ENCODE results near the gene CALML4.
"Not testable (repeated sequence)": the region's sequence is repeated elsewhere in the genome, so short reads cannot be mapped to it uniquely, and the experiment has no call there.

CALML4 gene

DNA sequence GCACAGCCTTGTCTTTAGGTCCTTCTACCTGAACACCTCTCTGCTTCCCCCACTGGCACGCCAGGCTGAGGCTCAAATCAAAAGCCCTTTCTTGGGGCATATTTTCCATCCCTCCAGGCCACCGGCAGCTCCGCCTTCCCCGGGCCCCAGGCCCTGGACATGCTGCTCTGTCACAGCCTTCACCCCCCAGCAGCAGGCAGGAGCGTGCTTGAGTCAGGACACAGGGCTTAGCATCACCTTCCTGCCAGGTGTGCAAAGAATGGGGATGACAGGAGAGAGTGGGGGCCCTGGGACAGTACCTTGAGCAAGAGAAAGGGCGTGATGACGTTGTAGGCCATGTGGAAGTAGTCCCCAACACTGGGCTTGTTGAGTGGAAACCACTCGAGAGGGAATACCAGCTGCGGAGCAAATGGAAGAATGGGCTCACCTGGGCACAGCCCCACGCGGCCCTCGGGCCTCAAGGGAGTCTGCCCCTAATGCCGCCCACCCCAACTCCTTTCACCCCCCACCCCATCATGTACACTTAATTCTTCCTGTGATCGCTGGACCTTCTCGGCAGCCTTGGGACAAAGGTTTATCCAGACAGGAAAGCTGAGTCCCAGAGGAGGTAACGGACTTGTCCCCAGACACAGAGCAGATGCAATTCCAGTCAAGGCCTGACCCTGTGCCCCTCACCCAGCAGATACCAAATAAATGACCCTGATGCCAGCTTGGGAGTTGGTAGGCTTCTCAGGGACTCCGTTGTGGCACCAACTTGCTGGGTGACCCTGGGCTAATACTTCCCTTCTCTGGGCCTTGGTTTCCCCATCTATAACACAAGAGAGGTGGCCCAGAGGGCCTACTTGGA, 9.1 kb upstream of the CALML4 start:
- Histone ChIP-seq H3K27me3 (ENCODE audit: insufficient read depth, low read length) (no peaks in the 10 kb centered on the region), H3K27ac (ENCODE audit: low read depth, low read length) (no peak overlapping the region), H3K4me3 (ENCODE audit: low read length) (no peak overlapping the region), H3K9me3 (ENCODE audit: insufficient read depth, low read depth, low read length) (no peaks in the 10 kb centered on the region), H3K4me1 (ENCODE audit: insufficient read depth, low read length) (no peaks in the 10 kb centered on the region), H3K9ac (ENCODE audit: low read depth, low read length) (no peak overlapping the region), H3K36me3 (ENCODE audit: insufficient read depth, low read length) (peaks cover 47% of the 10 kb centered on the region)
- WGBS = 95% methylated on average over 17 of the region's 17 CpGs

DNA sequence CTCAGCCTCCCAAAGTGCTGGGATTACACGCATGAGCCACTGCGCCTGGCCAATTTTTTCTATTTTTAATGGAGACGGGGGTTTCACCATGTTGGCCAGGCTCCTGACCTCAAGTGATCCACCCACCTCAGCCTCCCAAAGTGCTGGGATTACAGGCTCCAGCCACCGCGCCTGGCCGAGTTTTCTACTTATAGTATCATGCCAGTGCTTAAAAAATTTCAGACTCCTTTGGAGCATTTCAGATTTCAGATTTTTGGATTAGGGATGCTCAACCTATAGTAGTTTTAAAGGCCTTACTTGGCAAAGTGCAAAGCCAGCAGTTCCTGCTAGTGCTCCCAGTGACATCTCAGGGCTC, 8.3 kb upstream of the CALML4 start:
- H3K9ac ChIP-seq (ENCODE audit: low read depth, low read length); H3K27ac ChIP-seq (ENCODE audit: low read depth, low read length): not testable (repeated sequence)
- WGBS = 97% methylated on average over 6 of the region's 6 CpGs

DNA sequence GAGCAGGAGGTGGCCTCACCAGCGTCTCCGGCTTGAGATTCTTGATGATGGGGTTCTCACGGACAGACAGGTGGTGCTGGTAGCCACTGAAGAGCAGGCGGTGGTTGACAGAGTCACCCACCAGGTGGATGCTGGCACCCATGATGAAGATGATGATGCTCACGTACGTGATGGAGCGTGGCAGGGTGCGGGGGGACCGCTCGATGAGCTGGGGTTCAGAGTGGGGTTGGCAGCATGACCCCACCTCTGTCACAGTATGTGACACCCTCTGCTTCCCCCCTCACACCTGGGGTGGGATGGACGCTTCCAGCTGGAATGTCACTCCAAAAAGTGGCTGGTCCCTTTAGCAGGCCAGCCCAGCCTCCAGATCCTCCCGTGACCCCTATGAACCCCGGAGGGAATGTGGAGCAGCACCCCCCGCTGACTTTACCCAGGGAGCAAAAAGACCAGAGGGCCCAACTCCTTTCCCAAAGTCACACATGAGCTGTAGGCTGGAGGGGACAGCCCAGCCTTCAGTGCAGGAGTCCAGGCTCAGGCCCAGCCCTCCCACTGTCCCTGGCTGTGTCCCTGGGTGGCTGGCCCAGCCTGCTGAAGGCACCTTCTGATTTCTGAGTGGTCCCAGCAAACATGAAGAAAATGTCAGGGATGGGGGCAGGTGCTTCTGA, 6.7 kb upstream of the CALML4 start:
- Histone ChIP-seq H3K9me3 (ENCODE audit: insufficient read depth, low read depth, low read length) (no peaks in the 10 kb centered on the region), H3K27ac (ENCODE audit: low read depth, low read length) (no peak overlapping the region), H3K36me3 (ENCODE audit: insufficient read depth, low read length) (peaks cover 22% of the 10 kb centered on the region), H3K9ac (ENCODE audit: low read depth, low read length) (no peak overlapping the region), H3K4me3 (ENCODE audit: low read length) (no peak overlapping the region), H3K27me3 (ENCODE audit: insufficient read depth, low read length) (no peaks in the 10 kb centered on the region), H3K4me1 (ENCODE audit: insufficient read depth, low read length) (0 out of 2 replicates have a peak, but pooled peaks cover 2% of the 10 kb centered on the region)
- 95% methylated on average over 14 of the region's 14 CpGs for WGBS

More for the DNA sequence above, 8.3 kb upstream of the CALML4 start:
- H3K36me3 ChIP-seq (ENCODE audit: insufficient read depth, low read length) = peaks cover 39% of the 10 kb centered on the region
- H3K4me3 ChIP-seq (ENCODE audit: low read length); H3K9me3 ChIP-seq (ENCODE audit: insufficient read depth, low read depth, low read length); H3K27me3 ChIP-seq (ENCODE audit: insufficient read depth, low read length); H3K4me1 ChIP-seq (ENCODE audit: insufficient read depth, low read length): not testable (repeated sequence)

DNA sequence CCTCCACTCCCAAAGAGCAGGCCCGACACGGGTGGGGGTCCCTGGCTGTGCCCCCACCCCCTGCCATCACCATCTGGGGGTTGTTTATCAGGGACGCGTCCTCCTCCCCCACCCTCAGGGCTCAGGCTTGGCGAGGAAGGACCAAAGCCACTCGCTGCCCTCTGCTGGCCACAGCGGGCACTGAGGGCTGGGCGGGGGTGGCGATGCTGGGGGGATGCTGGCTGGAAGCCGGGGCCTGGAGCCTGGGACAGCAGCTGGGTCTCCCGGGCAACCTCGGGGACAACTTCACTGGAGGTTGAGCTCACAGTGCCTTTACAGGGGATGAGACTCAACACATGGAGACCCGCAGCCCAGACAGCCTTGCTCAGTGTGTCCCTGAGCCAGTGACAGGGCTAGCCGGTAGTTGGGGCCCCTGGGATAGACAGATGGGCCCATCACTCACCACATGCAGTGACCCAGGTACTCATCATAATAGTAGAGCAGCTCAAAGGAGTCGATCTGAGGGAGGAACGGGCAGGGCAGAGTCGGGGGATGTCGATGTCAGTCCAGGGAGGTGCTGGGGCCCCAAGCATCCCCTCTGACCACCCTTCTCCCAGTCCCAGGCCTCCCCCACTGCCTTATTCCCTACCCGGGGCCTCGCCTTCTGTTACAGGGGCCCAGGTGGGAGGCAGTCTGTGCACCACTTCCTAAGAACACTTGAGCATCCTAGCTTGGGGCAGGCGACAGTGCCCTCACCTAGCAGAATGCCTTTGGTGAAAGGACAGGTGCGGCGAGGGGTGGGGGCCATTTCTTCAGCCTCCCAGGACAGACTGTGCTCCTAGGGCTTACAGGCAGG, 5.9 kb upstream of the CALML4 start:
- Histone ChIP-seq H3K27me3 (ENCODE audit: insufficient read depth, low read length) (no peaks in the 10 kb centered on the region), H3K36me3 (ENCODE audit: insufficient read depth, low read length) (peaks cover 15% of the 10 kb centered on the region), H3K9me3 (ENCODE audit: insufficient read depth, low read depth, low read length) (no peaks in the 10 kb centered on the region), H3K27ac (ENCODE audit: low read depth, low read length) (no peak overlapping the region), H3K9ac (ENCODE audit: low read depth, low read length) (no peak overlapping the region), H3K4me3 (ENCODE audit: low read length) (no peak overlapping the region), H3K4me1 (ENCODE audit: insufficient read depth, low read length) (peaks cover 9% of the 10 kb centered on the region)
- WGBS = 55% methylated on average over 23 of the region's 23 CpGs

- Histone ChIP-seq H3K9ac (ENCODE audit: low read depth, low read length) (no peak overlapping the region), H3K36me3 (ENCODE audit: insufficient read depth, low read length) (peaks cover 10% of the 10 kb centered on the region), H3K4me1 (ENCODE audit: insufficient read depth, low read length) (peaks cover 16% of the 10 kb centered on the region)
These were observed 5.3 kb upstream of the CALML4 start for GRCh38 chr15:68210409-68210756.

DNA sequence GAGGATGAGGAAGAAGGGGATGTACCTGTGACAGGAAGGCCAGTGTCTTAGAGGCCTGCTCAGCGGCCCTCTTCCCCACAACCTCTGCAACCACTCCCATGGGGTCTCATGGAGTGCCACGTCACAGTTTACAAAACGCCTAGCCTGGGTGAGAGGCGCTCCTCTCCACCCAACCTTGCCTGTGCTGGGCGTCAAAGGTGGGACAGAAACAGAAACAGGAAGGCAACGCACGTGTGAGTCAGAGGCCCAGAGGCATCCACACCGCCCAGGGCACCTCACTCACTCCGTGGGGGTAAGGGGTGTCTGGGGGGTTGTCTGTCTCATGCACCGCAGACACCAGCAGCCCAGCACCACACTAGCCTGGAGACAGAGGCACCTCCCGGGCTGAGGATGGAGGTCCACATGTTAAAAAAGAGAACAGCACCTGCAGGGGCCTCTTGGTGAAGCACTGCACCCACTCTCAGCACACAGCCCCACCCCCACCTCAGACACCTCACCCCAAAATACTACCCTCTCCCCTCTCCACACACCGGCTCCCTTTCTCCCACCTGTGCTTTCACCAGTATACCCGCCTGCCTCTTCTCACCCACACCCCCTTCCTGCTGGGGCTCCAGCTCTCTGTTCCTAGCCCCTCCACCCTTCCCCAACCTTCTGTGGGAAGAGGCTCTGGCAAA, 4.7 kb upstream of the CALML4 start:
- Histone ChIP-seq H3K27ac (ENCODE audit: low read depth, low read length) (no peak overlapping the region), H3K4me1 (ENCODE audit: insufficient read depth, low read length) (peaks cover 19% of the 10 kb centered on the region), H3K4me3 (ENCODE audit: low read length) (no peak overlapping the region), H3K27me3 (ENCODE audit: insufficient read depth, low read length) (no peaks in the 10 kb centered on the region), H3K36me3 (ENCODE audit: insufficient read depth, low read length) (peaks cover 6% of the 10 kb centered on the region), H3K9me3 (ENCODE audit: insufficient read depth, low read depth, low read length) (no peaks in the 10 kb centered on the region), H3K9ac (ENCODE audit: low read depth, low read length) (no peak overlapping the region)
- 90% methylated on average over 13 of the region's 13 CpGs for WGBS

More at GRCh38 chr15:68210409-68210756, 5.3 kb upstream of the CALML4 start:
- WGBS = 91% methylated on average over 9 of the region's 9 CpGs
- H3K27me3 ChIP-seq (ENCODE audit: insufficient read depth, low read length) = no peaks in the 10 kb centered on the region
- H3K4me3 ChIP-seq (ENCODE audit: low read length) = no peak overlapping the region
- no peak overlapping the region for H3K27ac ChIP-seq (ENCODE audit: low read depth, low read length)
- no peaks in the 10 kb centered on the region for H3K9me3 ChIP-seq (ENCODE audit: insufficient read depth, low read depth, low read length)

DNA sequence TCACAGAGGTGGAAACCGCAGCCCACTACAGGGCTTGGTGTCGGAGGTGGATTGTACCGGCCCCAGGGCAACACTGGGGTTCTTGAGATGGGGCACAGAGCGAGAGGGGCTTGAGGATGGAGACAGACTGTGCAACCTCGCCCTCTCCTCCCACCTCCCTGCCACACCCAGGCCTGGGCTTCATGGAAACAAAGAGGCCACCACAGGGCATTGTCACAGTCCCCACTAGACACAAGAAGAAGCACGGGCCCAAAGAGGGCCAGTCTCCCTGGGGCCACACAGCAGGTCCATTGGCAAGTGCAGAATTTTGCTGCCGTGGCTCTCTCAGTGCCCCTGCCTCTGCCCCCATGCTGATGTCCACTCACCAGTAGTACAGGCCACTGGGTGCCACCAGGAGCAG, 4.1 kb upstream of the CALML4 start:
- H3K4me1 ChIP-seq (ENCODE audit: insufficient read depth, low read length) = peaks cover 19% of the 10 kb centered on the region
- H3K27ac ChIP-seq (ENCODE audit: low read depth, low read length) = no peak overlapping the region
- no peaks in the 10 kb centered on the region for H3K9me3 ChIP-seq (ENCODE audit: insufficient read depth, low read depth, low read length)
- no peak overlapping the region for H3K4me3 ChIP-seq (ENCODE audit: low read length)
- no peak overlapping the region for H3K9ac ChIP-seq (ENCODE audit: low read depth, low read length)
- WGBS = 92% methylated on average over 7 of the region's 7 CpGs
- H3K36me3 ChIP-seq (ENCODE audit: insufficient read depth, low read length) = peaks cover 3% of the 10 kb centered on the region
- H3K27me3 ChIP-seq (ENCODE audit: insufficient read depth, low read length) = no peaks in the 10 kb centered on the region

DNA sequence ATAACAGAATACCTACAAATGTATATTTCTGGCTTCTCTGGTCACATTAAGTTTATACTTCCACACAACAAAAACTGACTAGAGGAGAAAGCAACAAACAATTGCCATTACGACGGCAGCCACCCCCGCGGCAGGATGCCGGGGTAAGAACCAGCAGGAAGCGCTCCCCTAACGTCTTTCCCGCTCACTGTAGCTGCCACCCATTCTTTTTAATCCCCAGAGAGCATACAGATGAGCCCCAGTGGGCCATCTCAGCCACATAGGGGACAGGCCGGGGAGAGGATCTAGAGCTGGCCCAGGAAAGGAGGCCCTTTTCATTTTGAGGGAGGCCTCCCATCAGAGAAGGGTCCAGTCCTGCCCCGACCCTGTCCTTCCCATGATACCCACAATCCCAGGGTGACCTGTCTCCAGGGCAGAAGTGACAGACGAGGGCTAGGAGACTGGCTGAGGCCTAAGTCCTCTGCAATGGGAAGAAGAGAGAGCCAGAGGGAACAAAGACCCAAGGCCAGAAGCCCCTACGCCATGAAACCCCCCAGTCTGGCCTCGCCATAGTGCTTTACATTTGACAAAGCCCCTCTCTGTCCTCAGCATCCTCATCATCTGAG, 3.6 kb upstream of the CALML4 start:
- Histone ChIP-seq H3K9ac (ENCODE audit: low read depth, low read length) (no peak overlapping the region; the same call in 1 of the 2 replicates), H3K27ac (ENCODE audit: low read depth, low read length) (no peak overlapping the region), H3K4me3 (ENCODE audit: low read length) (no peak overlapping the region), H3K36me3 (ENCODE audit: insufficient read depth, low read length) (peaks cover 3% of the 10 kb centered on the region), H3K9me3 (ENCODE audit: insufficient read depth, low read depth, low read length) (no peaks in the 10 kb centered on the region), H3K4me1 (ENCODE audit: insufficient read depth, low read length) (peaks cover 19% of the 10 kb centered on the region), H3K27me3 (ENCODE audit: insufficient read depth, low read length) (no peaks in the 10 kb centered on the region)
- 87% methylated on average over 13 of the region's 13 CpGs for WGBS

- Histone ChIP-seq H3K4me1 (ENCODE audit: insufficient read depth, low read length) (peaks cover 19% of the 10 kb centered on the region), H3K9ac (ENCODE audit: low read depth, low read length) (no peak overlapping the region)
These were observed 3.0 kb upstream of the CALML4 start for GRCh38 chr15:68208136-68208535.

GRCh38 chr15:68207176-68207935, 2.2 kb upstream of the CALML4 start:
- H3K36me3 ChIP-seq (ENCODE audit: insufficient read depth, low read length) = no peaks in the 10 kb centered on the region; the same call in none of the 2 replicates
- H3K27me3 ChIP-seq (ENCODE audit: insufficient read depth, low read length) = no peaks in the 10 kb centered on the region
- H3K4me3 ChIP-seq (ENCODE audit: low read length) = no peak overlapping the region
- no peak overlapping the region for H3K27ac ChIP-seq (ENCODE audit: low read depth, low read length)
- H3K9me3 ChIP-seq (ENCODE audit: insufficient read depth, low read depth, low read length) = no peaks in the 10 kb centered on the region
- 88% methylated on average over 12 of the region's 12 CpGs for WGBS
- H3K9ac ChIP-seq (ENCODE audit: low read depth, low read length) = no peak overlapping the region
- peaks cover 19% of the 10 kb centered on the region for H3K4me1 ChIP-seq (ENCODE audit: insufficient read depth, low read length)

More at GRCh38 chr15:68208136-68208535, 3.0 kb upstream of the CALML4 start:
- H3K4me3 ChIP-seq (ENCODE audit: low read length) = no peak overlapping the region
- no peaks in the 10 kb centered on the region for H3K9me3 ChIP-seq (ENCODE audit: insufficient read depth, low read depth, low read length)
- H3K36me3 ChIP-seq (ENCODE audit: insufficient read depth, low read length) = no peaks in the 10 kb centered on the region; the same call in none of the 2 replicates
- no peaks in the 10 kb centered on the region for H3K27me3 ChIP-seq (ENCODE audit: insufficient read depth, low read length)
- no peak overlapping the region for H3K27ac ChIP-seq (ENCODE audit: low read depth, low read length)
- 96% methylated on average over 16 of the region's 16 CpGs for WGBS

Measured in HUES64 (cell line).